Tibial nerve (tissue), 3 donors: ENCODE results near the gene STYK1.

Experiments used
- CTCF ChIP-seq, 5 experiments: fragments of 200-600 bp in 3 of 5; fragments of 450-650 bp in 2 of 5; sonication (generic) in 3 of 5; IDR thresholded peaks; one replicate each; pipeline ENCODE4 v1.5.1; 2016 to 2019; ENCODE audit warnings: antibody characterized with exemption in 5 of 5, mild to moderate bottlenecking in 3 of 5, moderate library complexity in 2 of 5
- POLR2A ChIP-seq, 2 donors: fragments of 450-650 bp; IDR thresholded peaks; one replicate each; pipeline ENCODE4 v1.6.1; 2017; ENCODE audit warnings: antibody characterized with exemption in 2 of 2, mild to moderate bottlenecking in 2 of 2, moderate library complexity in 2 of 2

GRCh38 chr12:10574307-10574706, 99.5 kb downstream of the STYK1 start:
- TF ChIP-seq CTCF (IDR thresholded peaks at IDR 0.05) (no peak), POLR2A (IDR thresholded peaks at IDR 0.05) (no peak)
